Bone marrow (tissue), 2 donors: ENCODE results near the gene RBM25.
A peak's percentile ranks its signal among the peaks of the same experiment; 100 is the strongest.

Source experiments
- DNase-seq, 2 donors: peaks; one replicate each; lab custom pipeline; 2025; lab: John Stamatoyannopoulos, UW

Gene RBM25

DNA sequence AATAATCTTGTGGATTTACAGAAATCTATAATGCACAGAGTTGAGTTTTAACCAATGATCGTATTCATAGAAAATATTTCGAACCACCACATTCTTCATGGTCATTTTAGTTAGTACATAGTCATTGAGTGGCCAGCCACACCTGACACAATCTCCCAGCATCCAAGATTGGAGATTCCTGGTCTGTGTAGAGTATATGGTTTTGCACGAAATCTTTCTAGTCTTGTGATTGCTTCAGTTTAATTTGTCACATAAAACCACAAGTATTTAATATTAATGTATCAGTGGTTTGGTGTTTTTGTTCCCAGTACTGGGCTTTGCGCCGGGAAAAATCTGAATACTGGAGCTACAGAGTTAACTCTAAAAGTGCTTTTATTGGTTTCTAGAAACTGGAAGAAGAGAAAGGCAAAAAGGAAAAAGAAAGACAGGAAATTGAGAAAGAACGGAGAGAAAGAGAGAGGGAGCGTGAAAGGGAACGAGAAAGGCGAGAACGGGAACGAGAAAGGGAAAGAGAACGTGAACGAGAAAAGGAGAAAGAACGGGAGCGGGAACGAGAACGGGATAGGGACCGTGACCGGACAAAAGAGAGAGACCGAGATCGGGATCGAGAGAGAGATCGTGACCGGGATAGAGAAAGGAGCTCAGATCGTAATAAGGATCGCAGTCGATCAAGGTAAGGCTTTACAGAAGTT is 44.6 kb downstream of the RBM25 start:
- no peak for DNase-seq

DNA sequence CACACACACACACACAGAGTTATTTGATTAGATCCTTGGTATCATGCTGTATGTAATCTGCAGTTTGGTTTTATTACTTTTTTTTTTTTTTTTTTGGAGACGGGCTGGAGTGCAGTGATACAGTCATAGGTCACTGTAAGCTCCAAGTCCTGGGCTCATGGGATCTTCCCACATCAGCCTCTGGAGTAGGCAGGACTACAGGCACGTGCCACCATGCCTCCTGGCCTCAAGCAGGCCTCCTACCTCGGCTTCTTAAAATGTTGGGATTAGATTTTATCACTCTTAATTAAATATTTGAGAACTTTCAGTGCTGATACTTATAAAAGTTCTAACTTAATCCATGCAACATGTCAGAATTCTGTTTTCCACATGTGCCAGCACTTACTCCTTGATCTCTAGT is 46.7 kb downstream of the RBM25 start:
- no peak for DNase-seq

DNA sequence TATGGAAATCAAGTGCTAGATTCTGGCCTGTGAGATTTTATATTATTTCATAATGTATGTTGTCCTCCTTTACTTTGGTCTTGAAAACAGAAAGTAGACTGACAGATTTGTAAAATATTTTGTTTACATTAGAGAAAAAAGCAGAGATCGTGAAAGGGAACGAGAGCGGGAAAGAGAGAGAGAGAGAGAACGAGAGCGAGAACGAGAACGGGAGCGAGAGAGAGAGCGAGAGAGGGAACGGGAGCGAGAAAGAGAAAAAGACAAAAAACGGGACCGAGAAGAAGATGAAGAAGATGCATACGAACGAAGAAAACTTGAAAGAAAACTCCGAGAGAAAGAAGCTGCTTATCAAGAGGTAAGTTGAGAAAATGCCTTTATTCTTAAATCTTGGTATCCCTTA is 47.4 kb downstream of the RBM25 start:
- no peak for DNase-seq

DNA sequence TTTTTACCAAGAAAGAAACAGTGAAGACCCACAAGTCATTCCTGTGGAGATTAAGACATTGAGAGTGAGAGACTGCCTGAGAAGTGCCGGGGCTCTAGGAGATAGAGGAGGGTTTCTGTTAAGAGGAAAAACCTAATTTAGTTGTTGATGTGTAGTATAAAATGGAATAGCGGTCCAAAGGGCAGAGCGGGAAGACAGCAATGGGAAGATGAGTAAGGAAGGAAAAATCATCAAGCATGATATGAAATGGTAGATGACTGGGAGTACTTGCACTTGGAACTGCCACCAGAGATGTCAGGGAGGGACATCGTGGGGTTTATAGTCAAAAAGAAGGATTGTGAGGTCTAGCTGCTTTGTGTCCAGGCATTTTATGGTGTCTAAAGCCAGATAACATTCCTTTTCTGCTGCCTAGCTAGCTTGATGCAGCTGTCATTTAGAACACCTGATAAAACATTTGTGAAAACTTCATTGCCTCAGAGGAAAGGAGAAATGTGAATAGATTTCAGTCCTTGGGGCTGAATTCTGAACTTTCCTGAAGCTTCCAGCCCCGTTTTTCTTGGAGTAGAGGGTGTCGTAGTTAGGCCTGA is 57.8 kb downstream of the RBM25 start:
- DNase-seq: no peak

DNA sequence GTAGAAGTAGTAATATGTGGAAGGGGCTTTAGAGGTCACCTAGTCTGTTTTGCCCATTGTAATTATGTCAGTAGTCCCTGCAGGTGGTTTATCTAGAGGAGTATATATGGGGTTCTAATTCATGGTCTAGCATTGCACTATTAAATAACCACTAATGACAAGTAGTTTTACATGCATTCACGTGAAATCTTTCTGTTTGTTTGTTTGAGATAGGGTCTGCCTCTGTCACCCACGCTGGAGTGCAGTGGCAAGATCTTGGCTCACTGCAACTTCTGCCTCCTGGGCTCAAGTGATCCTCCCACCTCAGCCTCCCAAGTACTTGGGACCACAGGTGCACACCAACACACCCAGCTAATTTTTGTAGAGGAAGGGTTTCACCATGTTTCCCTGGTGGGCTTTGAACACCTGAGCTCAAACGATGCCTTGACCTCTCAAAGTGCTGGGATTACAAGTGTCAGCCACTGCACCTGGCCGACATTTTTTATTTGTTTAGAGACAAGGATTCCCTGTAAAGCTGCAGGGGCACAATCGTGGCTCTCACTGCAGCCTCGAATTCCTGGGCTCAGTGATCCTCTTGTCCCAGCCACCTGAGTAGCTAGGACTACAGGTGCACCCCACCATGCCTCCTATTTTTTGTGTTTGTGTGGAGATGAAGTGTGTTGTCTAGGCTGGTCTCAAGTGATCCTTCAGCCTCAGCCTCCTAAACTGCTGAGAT is 66.0 kb downstream of the RBM25 start:
- no peak for DNase-seq

DNA sequence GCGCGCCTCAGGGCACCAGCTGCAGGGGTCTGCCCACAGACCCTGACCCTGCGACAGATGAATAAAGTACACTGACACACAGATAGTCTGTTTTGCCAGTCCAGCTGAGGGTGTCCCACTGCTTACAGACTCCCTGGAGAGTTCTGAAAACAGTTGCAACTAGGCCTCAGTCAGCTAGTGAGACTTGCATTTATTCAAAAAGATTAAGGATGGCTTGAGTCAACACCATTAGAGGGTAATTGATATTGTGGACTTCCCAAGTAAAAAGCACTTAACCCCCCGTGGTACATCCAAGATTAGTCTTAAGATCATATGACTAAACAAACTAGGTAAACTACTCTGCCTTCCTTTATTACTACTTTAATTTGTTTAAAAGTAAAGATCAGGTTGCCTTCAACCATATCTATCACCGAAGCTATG is 66.8 kb downstream of the RBM25 start:
- DNase-seq: no peak

DNA sequence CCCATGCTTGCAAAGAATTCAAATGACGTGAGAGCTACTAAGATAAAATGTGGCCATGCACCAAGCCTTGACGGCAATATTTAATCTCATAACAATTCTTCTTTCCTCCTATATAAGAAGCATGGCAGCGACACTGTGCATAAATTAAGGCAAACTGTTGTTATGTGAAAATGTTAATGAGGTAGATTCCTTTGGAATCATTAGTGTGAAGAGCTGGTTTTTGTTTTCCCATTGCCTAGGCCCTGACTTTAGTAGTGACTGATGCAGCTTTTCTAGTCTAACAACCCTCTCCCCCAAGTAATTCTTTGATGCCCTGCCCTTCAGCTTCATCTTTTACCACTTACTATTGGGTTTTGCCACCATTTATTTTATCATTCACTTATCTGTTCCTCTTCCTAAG is 67.4 kb downstream of the RBM25 start:
- DNase-seq: no peak

DNA sequence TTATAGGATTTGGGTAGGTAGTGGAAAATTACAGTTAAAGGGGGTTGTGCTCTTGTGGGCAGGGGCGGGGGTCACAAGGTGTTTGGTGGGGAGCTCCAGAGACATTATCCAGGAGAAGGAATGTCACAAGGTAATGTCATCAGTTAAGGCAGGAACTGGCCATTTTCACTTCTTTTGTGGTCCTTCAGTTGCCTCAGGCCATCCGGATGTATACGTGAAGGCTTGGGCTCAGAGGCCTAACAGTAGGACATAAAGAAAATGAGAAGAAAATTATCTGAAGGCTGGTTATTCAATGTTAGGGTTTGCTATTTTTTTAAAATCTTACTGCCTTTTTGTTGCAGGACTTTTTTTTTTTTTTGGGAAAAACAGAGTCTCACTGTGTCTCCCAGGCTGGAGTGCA is 75.5 kb downstream of the RBM25 start:
- DNase-seq: no peak

DNA sequence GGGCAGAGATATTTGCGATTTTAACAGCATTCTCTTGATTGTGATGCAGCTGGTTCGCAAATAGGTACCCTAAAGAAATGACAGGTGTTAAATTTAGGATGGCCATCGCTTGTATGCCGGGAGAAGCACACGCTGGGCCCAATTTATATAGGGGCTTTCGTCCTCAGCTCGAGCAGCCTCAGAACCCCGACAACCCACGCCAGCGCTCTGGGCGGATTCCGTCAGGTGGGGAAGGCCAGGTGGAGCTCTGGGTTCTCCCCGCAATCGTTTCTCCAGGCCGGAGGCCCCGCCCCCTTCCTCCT is 77.7 kb downstream of the RBM25 start:
- no peak for DNase-seq

DNA sequence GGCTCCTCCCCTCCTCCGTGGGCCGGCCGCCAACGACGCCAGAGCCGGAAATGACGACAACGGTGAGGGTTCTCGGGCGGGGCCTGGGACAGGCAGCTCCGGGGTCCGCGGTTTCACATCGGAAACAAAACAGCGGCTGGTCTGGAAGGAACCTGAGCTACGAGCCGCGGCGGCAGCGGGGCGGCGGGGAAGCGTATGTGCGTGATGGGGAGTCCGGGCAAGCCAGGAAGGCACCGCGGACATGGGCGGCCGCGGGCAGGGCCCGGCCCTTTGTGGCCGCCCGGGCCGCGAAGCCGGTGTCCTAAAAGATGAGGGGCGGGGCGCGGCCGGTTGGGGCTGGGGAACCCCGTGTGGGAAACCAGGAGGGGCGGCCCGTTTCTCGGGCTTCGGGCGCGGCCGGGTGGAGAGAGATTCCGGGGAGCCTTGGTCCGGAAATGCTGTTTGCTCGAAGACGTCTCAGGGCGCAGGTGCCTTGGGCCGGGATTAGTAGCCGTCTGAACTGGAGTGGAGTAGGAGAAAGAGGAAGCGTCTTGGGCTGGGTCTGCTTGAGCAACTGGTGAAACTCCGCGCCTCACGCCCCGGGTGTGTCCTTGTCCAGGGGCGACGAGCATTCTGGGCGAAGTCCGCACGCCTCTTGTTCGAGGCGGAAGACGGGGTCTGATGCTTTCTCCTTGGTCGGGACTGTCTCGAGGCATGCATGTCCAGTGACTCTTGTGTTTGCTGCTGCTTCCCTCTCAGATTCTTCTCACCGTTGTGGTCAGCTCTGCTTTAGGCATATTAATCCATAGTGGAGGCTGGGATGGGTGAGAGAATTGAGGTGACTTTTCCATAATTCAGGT is 78.3 kb downstream of the RBM25 start, which contains the start of gene PSEN1:
Gene PSEN1, plus strand, starts transcription at position 121 of the 839 bp plus-strand sequence. CDS start 11,513 bp downstream, outside the sequence.
- peak; percentile 88 to 92 for DNase-seq

DNA sequence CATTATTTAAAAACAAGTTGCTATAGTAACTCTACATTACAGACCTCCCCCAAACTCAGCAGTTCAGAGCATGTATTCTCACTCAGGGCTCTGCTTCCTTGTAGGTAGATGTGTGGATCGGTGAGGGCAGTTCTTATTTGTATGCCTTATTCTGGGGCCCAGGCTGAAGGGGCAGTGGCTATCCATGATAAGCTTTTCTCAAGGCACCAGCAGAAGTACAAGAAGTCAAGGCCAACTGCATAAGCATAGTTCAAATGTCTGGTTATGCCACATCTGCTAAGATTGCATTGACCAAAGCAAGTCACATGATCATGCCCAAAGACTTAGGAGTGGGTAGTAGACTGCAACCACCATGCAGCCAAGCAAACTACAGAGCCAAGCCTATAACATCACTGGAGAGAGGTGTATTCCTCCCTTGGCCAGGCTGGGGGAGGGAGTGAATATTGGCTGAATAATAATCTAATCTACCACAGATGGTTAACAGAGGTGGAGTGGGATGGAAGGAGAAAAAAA is 82.5 kb downstream of the RBM25 start:
- no peak for DNase-seq

DNA sequence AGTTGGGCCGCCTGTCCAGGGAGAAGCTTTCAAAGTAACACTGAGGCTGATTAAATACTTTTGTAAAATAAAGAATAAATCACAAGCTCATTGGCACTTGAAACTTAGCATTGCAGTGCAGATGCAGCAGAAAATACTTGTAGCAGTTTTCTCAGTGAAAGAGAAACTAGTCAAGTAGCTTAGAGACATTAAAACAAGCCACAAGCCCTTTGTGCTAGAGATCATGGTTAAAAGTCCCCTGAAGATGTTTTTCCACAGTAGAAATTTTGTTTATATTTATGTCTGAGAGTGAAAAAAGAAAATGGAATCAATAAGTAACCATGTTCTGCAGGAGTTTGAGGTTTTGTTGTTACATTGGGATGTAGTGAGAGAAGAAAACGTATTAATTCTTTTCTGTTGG is 83.9 kb downstream of the RBM25 start:
- DNase-seq: no peak

DNA sequence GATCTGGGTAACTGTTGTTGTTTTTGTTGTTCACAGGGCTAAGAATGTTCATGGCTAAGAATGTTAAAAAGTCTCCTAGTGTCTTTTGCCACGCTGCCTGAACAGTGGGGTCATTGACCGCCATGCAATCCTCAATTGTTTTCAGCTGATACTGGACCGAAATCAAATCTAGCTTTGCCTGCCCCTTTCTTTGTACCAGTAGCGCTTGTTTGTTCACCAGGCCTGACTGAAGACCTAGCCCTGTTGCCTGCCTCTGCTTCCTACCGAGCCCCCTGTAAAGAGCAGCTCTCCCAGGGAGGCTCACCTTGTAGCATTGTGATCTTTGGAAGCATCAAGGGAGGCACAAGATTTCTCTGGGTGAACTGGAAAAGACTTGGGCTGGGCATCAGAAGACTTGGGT is 84.7 kb downstream of the RBM25 start:
- DNase-seq: no peak

DNA sequence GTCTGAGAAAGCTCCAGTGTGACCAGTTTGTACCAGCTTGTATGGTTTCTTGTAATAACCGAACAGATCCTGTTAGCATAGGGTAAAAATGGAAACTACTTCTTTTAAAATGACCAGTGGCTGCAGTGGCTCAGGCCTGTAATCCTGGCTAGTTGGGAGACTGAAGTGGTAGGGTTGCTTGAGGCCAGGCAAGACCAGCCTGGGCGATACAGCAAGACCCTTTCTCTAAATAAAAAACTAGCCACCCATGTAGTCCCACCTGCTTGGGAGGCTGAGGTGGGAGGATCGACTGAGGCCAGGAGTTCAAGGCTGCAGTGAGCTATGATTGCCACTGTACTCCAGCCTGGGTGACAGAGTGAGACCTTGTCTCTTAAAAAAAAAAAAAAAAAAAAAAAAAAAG is 85.3 kb downstream of the RBM25 start:
- DNase-seq: no peak

DNA sequence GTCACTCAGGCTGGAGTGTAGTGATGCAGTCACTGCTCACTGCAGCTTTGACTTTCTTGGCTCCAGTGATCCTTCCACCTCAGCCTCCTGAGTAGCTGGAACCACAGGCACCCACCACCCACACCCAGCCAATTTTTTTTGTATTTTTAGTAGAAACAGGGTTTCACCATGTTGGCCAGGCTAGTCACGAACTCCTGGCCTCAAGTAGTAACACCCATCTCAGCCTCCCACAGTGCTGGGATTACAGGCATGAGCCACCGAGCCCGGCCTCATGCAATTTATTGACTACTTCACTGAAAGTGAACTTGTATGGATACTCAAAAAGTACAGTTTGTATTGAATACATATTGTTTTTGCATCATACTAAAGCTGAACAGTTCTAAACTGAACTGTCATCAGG is 87.0 kb downstream of the RBM25 start:
- no peak for DNase-seq

DNA sequence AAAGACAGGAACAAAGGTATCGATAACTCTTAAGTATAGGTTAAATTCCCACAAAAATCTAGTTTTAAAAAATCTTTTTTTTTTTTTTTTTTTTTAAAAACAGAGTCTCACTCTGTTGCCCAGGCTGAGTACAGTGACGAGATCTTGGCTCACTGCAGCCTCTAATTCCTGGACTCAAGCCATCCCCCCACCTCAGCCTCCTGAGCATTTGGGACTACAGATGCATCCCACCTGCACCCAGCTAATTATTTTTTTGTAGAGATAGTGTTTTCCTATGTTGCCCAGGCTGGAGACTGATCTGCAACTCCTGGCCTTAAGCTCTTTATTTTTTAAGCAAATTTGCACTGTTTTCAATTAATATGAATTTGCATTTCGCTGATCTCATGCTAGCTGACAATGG is 87.8 kb downstream of the RBM25 start:
- no peak for DNase-seq

DNA sequence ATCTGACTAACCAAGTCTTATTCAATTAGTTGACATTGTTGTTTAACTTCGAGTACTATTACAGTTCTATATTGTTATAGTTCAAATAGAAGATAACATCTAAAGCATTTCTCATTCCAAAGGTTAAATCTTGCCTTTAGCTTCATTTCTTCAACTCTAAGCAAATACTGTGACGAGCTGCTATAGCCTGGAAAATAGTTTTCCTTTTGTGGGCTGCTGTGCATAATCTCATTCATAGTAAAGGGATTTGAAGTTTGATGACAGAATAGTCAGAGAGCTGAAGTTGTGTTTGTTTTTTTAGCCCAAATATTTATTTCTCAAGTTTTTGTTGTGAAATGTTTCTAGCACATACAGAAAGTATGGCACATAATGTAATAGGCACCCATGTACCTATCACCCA is 91.4 kb downstream of the RBM25 start:
- no peak for DNase-seq

DNA sequence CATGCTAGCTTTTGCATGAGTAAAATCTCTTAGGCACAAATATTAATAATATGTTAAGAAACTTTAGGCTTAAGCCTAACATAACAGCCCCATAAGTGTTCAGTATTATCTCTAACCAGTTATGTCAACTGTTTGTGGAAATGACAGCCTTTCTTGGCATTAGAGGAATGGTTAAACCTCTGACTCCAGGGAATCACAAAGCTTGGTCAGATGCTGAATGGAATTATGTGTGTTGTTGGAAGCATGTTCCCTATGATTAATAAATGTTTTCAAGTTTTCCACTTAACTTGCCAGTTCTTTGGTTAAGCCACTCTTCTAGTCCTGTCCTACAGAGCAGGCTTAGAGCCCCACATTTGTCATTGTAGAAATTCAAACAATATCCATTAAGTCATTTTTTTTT is 94.9 kb downstream of the RBM25 start:
- no peak for DNase-seq

DNA sequence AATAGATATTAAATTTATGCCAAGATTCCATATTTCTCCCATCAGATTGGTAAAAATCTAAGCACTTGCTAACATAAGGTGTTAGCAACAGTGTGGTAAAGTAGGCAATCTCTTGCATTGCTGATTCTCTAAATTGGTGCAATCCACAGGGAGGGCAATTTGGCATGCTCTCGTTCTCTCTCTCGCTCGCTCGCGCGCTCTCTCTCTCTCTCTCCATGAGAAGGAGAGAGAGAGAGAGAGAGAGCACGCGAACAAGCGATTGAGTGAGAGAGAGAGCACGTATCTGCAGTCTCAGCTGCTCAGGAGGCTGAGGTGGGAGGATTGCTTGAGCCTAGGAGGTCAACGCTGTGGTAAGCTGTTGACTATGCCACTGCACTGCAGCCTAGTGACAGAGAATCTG is 103.9 kb downstream of the RBM25 start:
- no peak for DNase-seq

DNA sequence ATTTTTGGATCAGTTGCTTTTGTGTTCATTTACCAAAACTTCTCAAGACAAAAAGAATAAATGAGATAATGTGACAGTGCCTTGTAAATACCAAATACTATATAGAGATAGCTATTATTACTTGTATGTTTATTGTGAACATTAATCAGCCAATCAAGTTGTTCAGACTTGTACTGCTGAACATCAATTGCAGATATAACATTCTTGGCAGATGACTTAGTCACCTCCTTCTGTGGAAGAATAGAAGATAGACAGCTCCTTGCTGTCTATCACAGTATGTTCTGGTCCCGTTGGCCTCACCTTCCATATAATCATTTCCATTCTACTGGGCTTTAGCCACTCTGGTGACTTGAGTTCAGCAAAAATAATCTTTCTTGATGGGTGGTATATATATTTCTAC is 108.1 kb downstream of the RBM25 start:
- DNase-seq: no peak

DNA sequence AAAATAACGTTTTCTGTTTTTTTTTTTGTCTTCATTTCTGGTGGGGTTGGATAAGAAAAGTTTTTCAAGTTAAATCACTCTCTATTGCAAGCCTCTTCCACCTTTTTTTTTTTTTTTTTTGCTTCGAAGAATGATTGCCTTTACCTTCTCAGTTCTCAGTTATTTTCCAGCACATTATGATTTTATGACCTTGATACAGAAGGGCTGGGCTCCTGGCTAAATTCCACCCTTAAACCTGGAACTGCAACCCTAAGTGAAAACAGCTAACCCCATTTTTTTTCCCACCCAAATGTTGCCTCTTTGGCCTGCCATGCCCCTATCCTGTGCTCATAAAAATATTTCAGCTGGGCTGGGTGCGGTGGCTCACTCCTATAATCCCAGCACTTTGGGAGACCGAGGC is 109.4 kb downstream of the RBM25 start:
- no peak for DNase-seq

DNA sequence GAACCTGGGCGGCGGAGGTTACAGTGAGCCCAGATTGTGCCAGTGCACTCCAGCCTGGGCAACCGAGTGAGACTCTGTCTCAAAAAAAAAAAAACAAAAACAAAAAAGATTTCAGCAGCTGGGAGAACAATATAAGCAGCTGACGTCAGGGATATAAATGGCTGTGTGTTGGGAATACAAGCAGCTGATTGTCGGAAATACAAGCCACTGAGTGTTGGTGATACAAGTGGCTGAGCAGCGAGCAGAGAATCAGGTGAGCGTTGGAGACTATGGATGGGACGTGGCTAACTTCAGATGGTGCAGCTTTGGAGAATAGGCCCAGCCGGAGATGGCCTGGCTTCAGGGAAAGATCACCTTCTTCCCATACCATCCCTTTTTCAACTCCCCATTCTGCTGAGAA is 109.9 kb downstream of the RBM25 start:
- no peak for DNase-seq

DNA sequence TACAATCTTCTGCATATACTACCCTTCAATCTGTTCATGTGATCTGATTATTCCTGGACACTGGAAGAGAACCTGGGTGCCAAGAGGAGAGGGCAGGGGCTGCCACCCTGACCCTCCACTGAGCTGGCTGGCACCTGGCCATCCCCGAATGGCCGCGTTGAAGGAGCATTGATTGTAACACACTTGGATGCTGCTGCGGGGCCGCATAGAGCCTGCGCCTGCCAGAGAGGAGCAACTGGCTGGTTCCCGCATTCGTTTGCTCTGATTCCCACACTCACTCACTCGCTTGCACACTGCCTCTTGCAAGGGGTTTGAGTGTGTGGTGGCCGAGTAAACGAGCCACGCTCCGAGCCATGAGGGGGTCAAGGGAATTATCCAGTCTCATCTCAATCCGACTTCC is 110.4 kb downstream of the RBM25 start:
- no peak for DNase-seq
